Activated naive CD4-positive, alpha-beta T cell treated with anti-CD3 and anti-CD28 coated beads, Interleukin-2, amount 50 U/mL, for 24 hours (primary cell): ENCODE data around the gene BUD23.
A peak's percentile ranks its signal among the peaks of the same experiment; 100 is the strongest.
"Not testable (repeated sequence)": the region's sequence is repeated elsewhere in the genome, so short reads cannot be mapped to it uniquely, and the experiment has no call there.

ENCODE experiments used
- H3K27ac Mint-ChIP-seq: one replicate; pipeline ENCODE4 v1.8.0; 2021; ENCODE audit warnings: mild to moderate bottlenecking, mixed read lengths
- H3K27me3 Mint-ChIP-seq: one replicate; pipeline ENCODE4 v1.8.0; 2021; ENCODE audit warnings: mixed read lengths
- H3K36me3 Mint-ChIP-seq: one replicate; pipeline ENCODE4 v1.8.0; 2021; ENCODE audit warnings: mixed read lengths
- H3K4me1 Mint-ChIP-seq: one replicate; pipeline ENCODE4 v1.8.0; 2021; ENCODE audit warnings: mixed read lengths
- H3K4me3 Mint-ChIP-seq: one replicate; pipeline ENCODE4 v1.8.0; 2021; ENCODE audit warnings: mild to moderate bottlenecking, mixed read lengths
- H3K9me3 Mint-ChIP-seq: one replicate; pipeline ENCODE4 v1.8.0; 2021; ENCODE audit warnings: mixed read lengths

The BUD23 gene

GRCh38 chr7:73655309-73655708 lies 28.1 kb upstream of the BUD23 start:
- not testable (repeated sequence) for H3K36me3 Mint-ChIP-seq, H3K4me1 Mint-ChIP-seq, H3K9me3 Mint-ChIP-seq, H3K27ac Mint-ChIP-seq, H3K4me3 Mint-ChIP-seq
- peaks cover 18% of the 10 kb centered on the region for H3K27me3 Mint-ChIP-seq

- Mint-ChIP-seq H3K36me3 (no peaks in the 10 kb centered on the region), H3K27me3 (peaks cover 16% of the 10 kb centered on the region), H3K4me3 (no peak overlapping the region), H3K9me3 (no peaks in the 10 kb centered on the region), H3K4me1 (no peaks in the 10 kb centered on the region), H3K27ac (no peak overlapping the region)
Measured at GRCh38 chr7:73659983-73660382, 23.4 kb upstream of the BUD23 start.

- H3K4me3 Mint-ChIP-seq, H3K36me3 Mint-ChIP-seq, H3K4me1 Mint-ChIP-seq, H3K9me3 Mint-ChIP-seq, H3K27ac Mint-ChIP-seq: not testable (repeated sequence)
- H3K27me3 Mint-ChIP-seq = peaks cover 14% of the 10 kb centered on the region
Measured at GRCh38 chr7:73660594-73660993, 22.8 kb upstream of the BUD23 start.

DNA sequence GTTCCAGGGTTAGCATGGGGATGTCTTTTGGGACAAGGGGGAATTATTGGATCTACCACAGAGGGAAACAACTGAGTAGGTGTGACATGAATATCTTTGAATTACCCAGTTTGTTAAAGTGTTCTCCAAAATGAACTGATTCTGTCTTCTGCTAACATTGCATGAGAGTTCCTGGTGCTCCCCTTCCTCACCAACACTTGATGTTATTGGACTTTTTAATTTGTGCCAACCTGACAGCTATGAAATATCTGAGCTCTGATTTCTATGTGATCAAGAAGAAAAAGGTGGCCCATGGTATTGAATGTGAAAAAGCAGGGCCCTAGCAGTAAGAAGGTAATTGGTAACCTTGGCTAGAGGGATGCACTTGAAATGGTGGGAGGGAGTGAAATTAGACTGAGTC lies 20.4 kb upstream of the BUD23 start:
- Mint-ChIP-seq H3K9me3 (no peaks in the 10 kb centered on the region), H3K27me3 (peaks cover 16% of the 10 kb centered on the region), H3K27ac (no peak overlapping the region), H3K36me3 (no peaks in the 10 kb centered on the region), H3K4me3 (no peak overlapping the region), H3K4me1 (no peaks in the 10 kb centered on the region)

- Mint-ChIP-seq H3K4me1 (peaks cover 6% of the 10 kb centered on the region), H3K9me3 (no peaks in the 10 kb centered on the region), H3K36me3 (no peaks in the 10 kb centered on the region), H3K4me3 (peak within 1 kb of the TSS; percentile 69), H3K27me3 (peaks cover 16% of the 10 kb centered on the region), H3K27ac (peak within 1 kb of the TSS; percentile 4)
Measured at GRCh38 chr7:73667344-73668102, 15.9 kb upstream of the BUD23 start, which contains the start of gene VPS37D. Gene VPS37D, plus strand, starts transcription at chr7:73667831. Its CDS starts 128 bp downstream, at chr7:73667959.

DNA sequence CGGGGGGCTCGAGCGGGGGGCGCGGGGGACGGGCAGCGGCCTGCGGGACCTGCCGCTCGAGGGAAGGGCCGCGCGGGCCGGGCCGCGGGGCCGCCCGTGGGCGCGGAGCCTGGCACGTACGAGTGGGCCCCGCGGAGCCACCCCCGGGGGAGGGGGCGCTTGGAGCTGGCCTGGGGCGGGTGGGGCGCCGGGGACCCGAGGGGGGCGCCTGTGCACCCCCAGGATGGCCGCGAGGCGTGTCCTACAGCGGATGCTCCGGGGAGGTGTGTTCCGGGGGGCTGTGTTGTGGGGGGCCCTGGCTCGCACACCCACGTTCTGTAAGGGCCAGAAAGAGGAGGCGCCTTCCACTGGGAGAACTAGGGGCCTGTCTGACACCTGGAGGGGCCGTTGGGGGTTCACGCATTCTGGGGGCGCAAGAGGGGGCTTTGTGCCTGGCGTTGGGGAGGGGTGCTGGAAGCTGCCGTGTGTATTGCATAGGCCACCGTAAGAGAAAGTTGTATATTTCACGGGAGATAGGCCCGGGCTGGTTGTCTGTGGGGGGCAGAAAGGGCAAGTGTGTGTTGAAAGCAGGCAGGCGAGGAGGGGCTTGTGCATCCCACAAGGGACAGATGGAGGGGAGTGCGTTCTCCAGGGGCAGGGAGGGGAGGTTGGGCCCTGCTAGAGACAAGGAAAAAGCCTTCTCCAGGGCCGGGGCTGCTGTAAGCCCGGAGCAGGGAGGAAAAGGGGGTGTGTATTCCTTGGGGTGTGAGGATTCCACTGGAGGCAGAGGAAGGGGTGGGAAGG lies 15.1 kb upstream of the BUD23 start:
- peak overlapping the region; percentile 69 for H3K4me3 Mint-ChIP-seq
- H3K27ac Mint-ChIP-seq = peak overlapping the region; percentile 4
- no peaks in the 10 kb centered on the region for H3K9me3 Mint-ChIP-seq
- H3K4me1 Mint-ChIP-seq = peaks cover 6% of the 10 kb centered on the region
- no peaks in the 10 kb centered on the region for H3K36me3 Mint-ChIP-seq
- H3K27me3 Mint-ChIP-seq = peaks cover 11% of the 10 kb centered on the region

- H3K36me3 Mint-ChIP-seq = no peaks in the 10 kb centered on the region
- H3K27ac Mint-ChIP-seq = no peak overlapping the region
- no peaks in the 10 kb centered on the region for H3K9me3 Mint-ChIP-seq
- H3K4me3 Mint-ChIP-seq = peak overlapping the region; percentile 69
- peaks cover 10% of the 10 kb centered on the region for H3K27me3 Mint-ChIP-seq
- peaks cover 6% of the 10 kb centered on the region for H3K4me1 Mint-ChIP-seq
Measured at GRCh38 chr7:73668886-73669230, 14.5 kb upstream of the BUD23 start.

- peaks cover 7% of the 10 kb centered on the region for H3K27me3 Mint-ChIP-seq
- H3K36me3 Mint-ChIP-seq = no peaks in the 10 kb centered on the region
- no peak overlapping the region for H3K27ac Mint-ChIP-seq
- no peak overlapping the region for H3K4me3 Mint-ChIP-seq
- H3K9me3 Mint-ChIP-seq = no peaks in the 10 kb centered on the region
- peaks cover 6% of the 10 kb centered on the region for H3K4me1 Mint-ChIP-seq
Measured at GRCh38 chr7:73669288-73669701, 14.1 kb upstream of the BUD23 start.

- Mint-ChIP-seq H3K4me1 (peaks cover 6% of the 10 kb centered on the region), H3K36me3 (no peaks in the 10 kb centered on the region), H3K4me3 (no peak overlapping the region), H3K27me3 (peaks cover 4% of the 10 kb centered on the region), H3K27ac (no peak overlapping the region), H3K9me3 (no peaks in the 10 kb centered on the region)
Measured at GRCh38 chr7:73669858-73670385, 13.5 kb upstream of the BUD23 start.

DNA sequence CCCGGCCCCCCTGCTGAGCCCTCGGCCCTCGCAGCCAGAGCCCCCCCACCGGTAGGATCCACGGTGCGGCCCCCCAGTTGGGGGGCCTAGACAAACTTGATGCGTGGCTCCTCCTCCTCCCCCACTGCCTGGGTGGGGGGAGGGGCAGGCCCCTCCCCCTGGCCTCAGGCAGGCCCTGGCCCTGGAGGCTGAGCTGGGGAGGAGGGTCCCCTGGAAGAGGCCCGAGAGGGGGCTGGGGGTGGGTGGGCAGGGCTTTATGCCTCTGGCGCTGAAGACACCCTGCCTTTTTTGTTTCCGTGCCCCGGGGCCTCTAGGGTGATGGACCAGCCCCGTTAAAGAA lies 12.1 kb upstream of the BUD23 start:
- Mint-ChIP-seq H3K27me3 (peaks cover 2% of the 10 kb centered on the region), H3K27ac (no peak overlapping the region), H3K4me3 (no peak overlapping the region), H3K9me3 (no peaks in the 10 kb centered on the region), H3K4me1 (peaks cover 6% of the 10 kb centered on the region), H3K36me3 (no peaks in the 10 kb centered on the region)

GRCh38 chr7:73671857-73672445 lies 11.4 kb upstream of the BUD23 start:
- Mint-ChIP-seq H3K27me3 (peaks cover 2% of the 10 kb centered on the region), H3K9me3 (no peaks in the 10 kb centered on the region), H3K4me1 (peaks cover 6% of the 10 kb centered on the region), H3K4me3 (no peak overlapping the region), H3K27ac (no peak overlapping the region), H3K36me3 (no peaks in the 10 kb centered on the region)

DNA sequence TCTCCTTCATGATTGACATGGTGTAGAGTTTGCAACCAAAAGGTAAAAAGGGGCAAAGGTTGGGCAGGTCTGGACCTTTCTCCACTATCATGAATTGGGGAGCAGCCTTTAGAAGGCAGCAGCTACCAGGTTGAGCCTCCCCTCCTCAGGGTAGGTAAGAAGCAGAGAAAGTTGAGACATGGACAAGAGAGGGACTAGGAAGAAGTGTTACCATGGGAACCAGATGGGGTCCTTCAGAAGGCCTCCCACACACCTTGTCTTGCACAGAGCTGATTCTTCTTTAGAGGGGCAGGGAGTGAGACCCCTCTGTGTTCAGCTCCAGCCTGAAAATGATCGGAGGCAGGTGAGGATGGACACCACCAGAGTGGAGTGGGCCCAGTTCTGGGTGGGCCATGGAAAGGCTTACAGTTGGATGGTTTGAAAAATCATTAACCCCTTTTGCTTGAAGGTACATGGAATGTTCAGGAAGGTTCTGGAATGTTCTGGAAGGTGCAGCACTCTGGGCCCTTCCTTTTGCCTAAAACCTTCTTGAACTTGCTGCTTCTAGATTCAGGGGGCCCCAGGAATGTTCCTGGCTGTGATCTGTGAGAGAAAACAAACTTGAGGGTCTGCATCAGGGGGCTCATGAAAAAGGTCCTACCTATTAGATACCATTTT lies 8.8 kb upstream of the BUD23 start:
- peak overlapping the region; percentile 27 for H3K27ac Mint-ChIP-seq
- H3K36me3 Mint-ChIP-seq = peaks cover 12% of the 10 kb centered on the region
- H3K27me3 Mint-ChIP-seq = no peaks in the 10 kb centered on the region
- no peak overlapping the region for H3K4me3 Mint-ChIP-seq
- H3K9me3 Mint-ChIP-seq = no peaks in the 10 kb centered on the region
- no peaks in the 10 kb centered on the region for H3K4me1 Mint-ChIP-seq

- not testable (repeated sequence) for H3K9me3 Mint-ChIP-seq, H3K27ac Mint-ChIP-seq, H3K27me3 Mint-ChIP-seq, H3K4me3 Mint-ChIP-seq
- H3K4me1 Mint-ChIP-seq = peaks cover 11% of the 10 kb centered on the region
- H3K36me3 Mint-ChIP-seq = peaks cover 14% of the 10 kb centered on the region
Measured at GRCh38 chr7:73676062-73676461, 7.3 kb upstream of the BUD23 start.

DNA sequence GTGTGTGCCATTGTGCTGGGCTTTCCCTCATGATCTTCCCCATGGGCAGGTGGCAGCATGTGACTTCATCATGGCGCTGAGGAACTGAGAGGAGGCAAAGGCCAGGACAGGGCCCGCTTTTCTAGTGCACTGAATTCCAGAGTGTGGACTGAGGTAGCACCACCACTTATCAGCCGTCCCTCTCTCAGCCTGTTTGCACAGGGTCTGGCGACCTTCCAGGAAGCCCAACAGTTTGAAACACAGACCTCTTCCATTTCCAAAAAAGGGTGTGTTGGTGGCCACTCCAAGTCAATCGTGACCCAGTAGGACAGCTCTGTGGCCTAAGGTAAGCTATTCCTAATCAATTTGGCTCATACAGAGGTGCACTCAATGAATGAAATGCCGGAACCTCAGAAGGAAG lies 4.5 kb upstream of the BUD23 start:
- no peak overlapping the region for H3K4me3 Mint-ChIP-seq

DNA sequence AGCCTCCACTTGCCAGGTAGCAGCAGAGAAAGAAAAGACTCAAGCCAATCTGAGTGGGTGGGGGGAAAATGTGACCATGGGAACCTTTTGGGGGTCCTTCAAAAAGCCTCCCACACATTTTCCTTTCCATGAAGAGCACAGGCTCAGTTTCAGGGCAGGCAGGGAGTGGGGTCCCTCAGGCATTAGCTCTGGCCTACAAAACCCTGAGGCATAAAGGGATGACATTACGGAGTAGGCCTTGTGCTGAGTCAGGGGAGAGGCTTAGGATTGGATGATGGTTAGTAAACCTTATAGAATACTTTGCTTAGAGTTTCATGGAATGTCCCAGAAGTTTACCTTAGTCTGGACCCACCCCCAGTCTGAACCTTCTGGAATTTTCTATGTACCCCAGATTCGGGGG lies 3.7 kb upstream of the BUD23 start:
- Mint-ChIP-seq H3K27me3 (no peaks in the 10 kb centered on the region), H3K27ac (no peak overlapping the region), H3K4me3 (no peak overlapping the region), H3K36me3 (peaks cover 14% of the 10 kb centered on the region), H3K9me3 (no peaks in the 10 kb centered on the region), H3K4me1 (peaks cover 31% of the 10 kb centered on the region)

More for the DNA sequence above, 4.5 kb upstream of the BUD23 start:
- Mint-ChIP-seq H3K4me1 (peaks cover 29% of the 10 kb centered on the region), H3K27me3 (no peaks in the 10 kb centered on the region), H3K9me3 (no peaks in the 10 kb centered on the region), H3K36me3 (peaks cover 14% of the 10 kb centered on the region), H3K27ac (no peak overlapping the region)
